ENCODE measurements around the gene OBP2A.

OBP2A gene

GRCh38 chr9:135520916-135521607, 24.9 kb upstream of the OBP2A start, which contains the start of gene LCN1:
Gene LCN1 (plus strand): TSS chr9:135521440. CDS start chr9:135521498, 58 bp downstream.
- H3K9me3 ChIP-seq (ENCODE audit: insufficient read depth, low read length, severe bottlenecking), result no peaks in the 10 kb centered on the region
- H3K4me1 ChIP-seq (ENCODE audit: insufficient read depth, low read length), result no peaks in the 10 kb centered on the region
- H3K27ac ChIP-seq (ENCODE audit: low read length), result no peak within 1 kb of the TSS
- no peaks in the 10 kb centered on the region for H3K79me2 ChIP-seq (ENCODE audit: insufficient read depth, low read length)
- no peak within 1 kb of the TSS for H3K4me3 ChIP-seq (ENCODE audit: low read depth in 1 of 2, low read length in 2 of 2)
- DNase-seq (no peak), ATAC-seq (ENCODE audit: insufficient read depth, low read depth) (no peak)
- no peak within 1 kb of the TSS for H3K4me2 ChIP-seq (ENCODE audit: insufficient read depth, low read length)
- H2AFZ ChIP-seq (ENCODE audit: low read depth, low read length), result no peak within 1 kb of the TSS
- TF ChIP-seq CTCF (IDR thresholded peaks at IDR 0.05; ENCODE audit: borderline replicate concordance, extremely low read depth, low read length, poor library complexity, severe bottlenecking) (no peak), EZH2 (IDR thresholded peaks at IDR 0.05; ENCODE audit: borderline replicate concordance, low read depth, low read length, severe bottlenecking) (no peak)
- no peaks in the 10 kb centered on the region for H4K20me1 ChIP-seq (ENCODE audit: insufficient read depth, low read length)
- H3K27me3 ChIP-seq (ENCODE audit: insufficient read depth, low read length, poor library complexity), result no peaks in the 10 kb centered on the region
- no peak within 1 kb of the TSS for H3K9ac ChIP-seq (ENCODE audit: low read depth, low read length)
- no peaks in the 10 kb centered on the region for H3K36me3 ChIP-seq (ENCODE audit: insufficient read depth, low read length)

- H3K9me3 ChIP-seq (ENCODE audit: insufficient read depth, low read length, severe bottlenecking), result no peaks in the 10 kb centered on the region
- ATAC-seq (ENCODE audit: insufficient read depth, low read depth), result no peak
Observed at GRCh38 chr9:135521608-135522095, 24.3 kb upstream of the OBP2A start.

GRCh38 chr9:135522137-135522877, 23.6 kb upstream of the OBP2A start:
- H4K20me1 ChIP-seq (ENCODE audit: insufficient read depth, low read length), result no peaks in the 10 kb centered on the region
- no peak for TF ChIP-seq EZH2 (IDR thresholded peaks at IDR 0.05; ENCODE audit: borderline replicate concordance, low read depth, low read length, severe bottlenecking)
- DNase-seq (no peak), ATAC-seq (ENCODE audit: insufficient read depth, low read depth) (no peak)
- H3K9ac ChIP-seq (ENCODE audit: low read depth, low read length), result no peak overlapping the region
- H3K4me3 ChIP-seq (ENCODE audit: low read depth in 1 of 2, low read length in 2 of 2), result no peak overlapping the region
- no peaks in the 10 kb centered on the region for H3K36me3 ChIP-seq (ENCODE audit: insufficient read depth, low read length)
- H3K9me3 ChIP-seq (ENCODE audit: insufficient read depth, low read length, severe bottlenecking), result no peaks in the 10 kb centered on the region
- H3K27ac ChIP-seq (ENCODE audit: low read length), result no peak overlapping the region
- H3K4me2 ChIP-seq (ENCODE audit: insufficient read depth, low read length), result no peak overlapping the region
- H3K27me3 ChIP-seq (ENCODE audit: insufficient read depth, low read length, poor library complexity), result no peaks in the 10 kb centered on the region
- H3K4me1 ChIP-seq (ENCODE audit: insufficient read depth, low read length), result no peaks in the 10 kb centered on the region
- no peak overlapping the region for H2AFZ ChIP-seq (ENCODE audit: low read depth, low read length)
- H3K79me2 ChIP-seq (ENCODE audit: insufficient read depth, low read length), result no peaks in the 10 kb centered on the region

More at GRCh38 chr9:135521608-135522095, 24.3 kb upstream of the OBP2A start:
- Histone ChIP-seq H4K20me1 (ENCODE audit: insufficient read depth, low read length) (no peaks in the 10 kb centered on the region), H3K27me3 (ENCODE audit: insufficient read depth, low read length, poor library complexity) (no peaks in the 10 kb centered on the region), H3K27ac (ENCODE audit: low read length) (no peak overlapping the region), H3K4me3 (ENCODE audit: low read depth in 1 of 2, low read length in 2 of 2) (no peak overlapping the region), H3K79me2 (ENCODE audit: insufficient read depth, low read length) (no peaks in the 10 kb centered on the region), H3K4me1 (ENCODE audit: insufficient read depth, low read length) (no peaks in the 10 kb centered on the region), H3K4me2 (ENCODE audit: insufficient read depth, low read length) (no peak overlapping the region), H3K36me3 (ENCODE audit: insufficient read depth, low read length) (no peaks in the 10 kb centered on the region), H2AFZ (ENCODE audit: low read depth, low read length) (no peak overlapping the region), H3K9ac (ENCODE audit: low read depth, low read length) (no peak overlapping the region)
- TF ChIP-seq CTCF (IDR thresholded peaks at IDR 0.05; ENCODE audit: borderline replicate concordance, extremely low read depth, low read length, poor library complexity, severe bottlenecking), result no peak
- no peak for TF ChIP-seq EZH2 (IDR thresholded peaks at IDR 0.05; ENCODE audit: borderline replicate concordance, low read depth, low read length, severe bottlenecking)
- no peak for DNase-seq

GRCh38 chr9:135522931-135523330, 23.0 kb upstream of the OBP2A start:
- ATAC-seq (ENCODE audit: insufficient read depth, low read depth), result no peak
- Histone ChIP-seq H3K27ac (ENCODE audit: low read length) (no peak overlapping the region), H3K9ac (ENCODE audit: low read depth, low read length) (no peak overlapping the region), H3K9me3 (ENCODE audit: insufficient read depth, low read length, severe bottlenecking) (no peaks in the 10 kb centered on the region), H3K4me1 (ENCODE audit: insufficient read depth, low read length) (no peaks in the 10 kb centered on the region), H3K4me2 (ENCODE audit: insufficient read depth, low read length) (no peak overlapping the region), H3K4me3 (ENCODE audit: low read depth in 1 of 2, low read length in 2 of 2) (no peak overlapping the region), H2AFZ (ENCODE audit: low read depth, low read length) (no peak overlapping the region), H4K20me1 (ENCODE audit: insufficient read depth, low read length) (no peaks in the 10 kb centered on the region), H3K27me3 (ENCODE audit: insufficient read depth, low read length, poor library complexity) (no peaks in the 10 kb centered on the region), H3K36me3 (ENCODE audit: insufficient read depth, low read length) (no peaks in the 10 kb centered on the region), H3K79me2 (ENCODE audit: insufficient read depth, low read length) (no peaks in the 10 kb centered on the region)
- DNase-seq, result no peak
- TF ChIP-seq EZH2 (IDR thresholded peaks at IDR 0.05; ENCODE audit: borderline replicate concordance, low read depth, low read length, severe bottlenecking) (no peak), CTCF (IDR thresholded peaks at IDR 0.05; ENCODE audit: borderline replicate concordance, extremely low read depth, low read length, poor library complexity, severe bottlenecking) (no peak)

Data from DND-41 (cell line).